GM18508 (cell line): ENCODE measurements around the gene PPP1R9A.

ENCODE experiments used
- ATAC-seq: cut with Tn5 transposase; IDR thresholded peaks from one replicate; pipeline ENCODE4 v1.9.1; 2021; ENCODE audit warnings: moderate number of reproducible peaks; ENCODE audit not compliant: insufficient read depth, unreplicated experiment

PPP1R9A gene

GRCh38 chr7:95155965-95156364 is 248.6 kb downstream of the PPP1R9A start:
- ATAC-seq: no peak

- ATAC-seq: no peak
Observed at GRCh38 chr7:95157381-95157780, 250.0 kb downstream of the PPP1R9A start.

GRCh38 chr7:95169678-95170077 is 262.3 kb downstream of the PPP1R9A start:
- no peak for ATAC-seq

GRCh38 chr7:95172420-95172819 is 265.0 kb downstream of the PPP1R9A start:
- no peak for ATAC-seq

GRCh38 chr7:95190515-95190914 is 283.1 kb downstream of the PPP1R9A start:
- ATAC-seq: no peak

GRCh38 chr7:95191795-95192194 is 284.4 kb downstream of the PPP1R9A start:
- ATAC-seq: no peak

- ATAC-seq: no peak
Observed at GRCh38 chr7:95198863-95199262, 291.5 kb downstream of the PPP1R9A start.

GRCh38 chr7:95199779-95200558 is 292.6 kb downstream of the PPP1R9A start:
- no peak for ATAC-seq

- ATAC-seq: no peak
Observed at GRCh38 chr7:95200741-95201140, 293.3 kb downstream of the PPP1R9A start.

- no peak for ATAC-seq
Observed at GRCh38 chr7:95201727-95202126, 294.3 kb downstream of the PPP1R9A start.

- no peak for ATAC-seq
Observed at GRCh38 chr7:95204618-95205017, 297.2 kb downstream of the PPP1R9A start.

- ATAC-seq: no peak
Observed at GRCh38 chr7:95205665-95206225, 298.4 kb downstream of the PPP1R9A start.

GRCh38 chr7:95209276-95209675 is 301.9 kb downstream of the PPP1R9A start:
- ATAC-seq: no peak

- ATAC-seq: no peak
Observed at GRCh38 chr7:95209788-95210187, 302.4 kb downstream of the PPP1R9A start.

GRCh38 chr7:95213148-95213547 is 305.8 kb downstream of the PPP1R9A start:
- no peak for ATAC-seq

- no peak for ATAC-seq
Observed at GRCh38 chr7:95213809-95214492, 306.6 kb downstream of the PPP1R9A start.

GRCh38 chr7:95219721-95220120 is 312.3 kb downstream of the PPP1R9A start:
- no peak for ATAC-seq

- ATAC-seq: no peak
Observed at GRCh38 chr7:95220328-95220727, 312.9 kb downstream of the PPP1R9A start.

GRCh38 chr7:95225301-95225700 is 317.9 kb downstream of the PPP1R9A start:
- no peak for ATAC-seq

GRCh38 chr7:95229301-95229700 is 321.9 kb downstream of the PPP1R9A start:
- no peak for ATAC-seq

- ATAC-seq: no peak
Observed at GRCh38 chr7:95238252-95238943, 331.0 kb downstream of the PPP1R9A start.
